ENCODE measurements around the gene BRD7.

The BRD7 gene

GRCh38 chr16:50297301-50298074, 71.3 kb downstream of the BRD7 start:
- Histone ChIP-seq H3K27me3 (ENCODE audit: control insufficient read depth, insufficient read depth, low read length) (no peaks in the 10 kb centered on the region), H3K4me1 (ENCODE audit: control insufficient read depth, low read depth, low read length) (no peaks in the 10 kb centered on the region), H3K36me3 (ENCODE audit: control insufficient read depth, low read depth, low read length) (no peaks in the 10 kb centered on the region), H3K9me3 (ENCODE audit: control insufficient read depth, low read depth, low read length) (no peaks in the 10 kb centered on the region), H3K27ac (ENCODE audit: low read length) (no peak overlapping the region), H3K4me3 (ENCODE audit: low read length) (no peak overlapping the region), H3K9ac (ENCODE audit: low read length) (no peak overlapping the region)

- H3K4me1 ChIP-seq (ENCODE audit: control insufficient read depth, low read depth, low read length) = no peaks in the 10 kb centered on the region
- H3K27ac ChIP-seq (ENCODE audit: low read length) = no peak overlapping the region
- H3K9ac ChIP-seq (ENCODE audit: low read length) = no peak overlapping the region
- H3K4me3 ChIP-seq (ENCODE audit: low read length) = no peak overlapping the region
- no peaks in the 10 kb centered on the region for H3K36me3 ChIP-seq (ENCODE audit: control insufficient read depth, low read depth, low read length)
- H3K27me3 ChIP-seq (ENCODE audit: control insufficient read depth, insufficient read depth, low read length) = no peaks in the 10 kb centered on the region
- no peaks in the 10 kb centered on the region for H3K9me3 ChIP-seq (ENCODE audit: control insufficient read depth, low read depth, low read length)
These were observed 72.0 kb downstream of the BRD7 start for GRCh38 chr16:50296807-50297206.

GRCh38 chr16:50295541-50296132, 73.2 kb downstream of the BRD7 start:
- no peaks in the 10 kb centered on the region for H3K4me1 ChIP-seq (ENCODE audit: control insufficient read depth, low read depth, low read length)
- no peak overlapping the region for H3K27ac ChIP-seq (ENCODE audit: low read length)
- no peaks in the 10 kb centered on the region for H3K9me3 ChIP-seq (ENCODE audit: control insufficient read depth, low read depth, low read length)
- H3K4me3 ChIP-seq (ENCODE audit: low read length) = no peak overlapping the region
- no peak overlapping the region for H3K9ac ChIP-seq (ENCODE audit: low read length)
- H3K27me3 ChIP-seq (ENCODE audit: control insufficient read depth, insufficient read depth, low read length) = no peaks in the 10 kb centered on the region
- no peaks in the 10 kb centered on the region for H3K36me3 ChIP-seq (ENCODE audit: control insufficient read depth, low read depth, low read length)

GRCh38 chr16:50294955-50295354, 73.8 kb downstream of the BRD7 start:
- Histone ChIP-seq H3K9ac (ENCODE audit: low read length) (no peak overlapping the region), H3K27me3 (ENCODE audit: control insufficient read depth, insufficient read depth, low read length) (no peaks in the 10 kb centered on the region), H3K36me3 (ENCODE audit: control insufficient read depth, low read depth, low read length) (no peaks in the 10 kb centered on the region), H3K4me1 (ENCODE audit: control insufficient read depth, low read depth, low read length) (no peaks in the 10 kb centered on the region), H3K27ac (ENCODE audit: low read length) (no peak overlapping the region), H3K4me3 (ENCODE audit: low read length) (no peak overlapping the region), H3K9me3 (ENCODE audit: control insufficient read depth, low read depth, low read length) (no peaks in the 10 kb centered on the region)

GRCh38 chr16:50293994-50294855, 74.6 kb downstream of the BRD7 start:
- no peaks in the 10 kb centered on the region for H3K36me3 ChIP-seq (ENCODE audit: control insufficient read depth, low read depth, low read length)
- H3K4me3 ChIP-seq (ENCODE audit: low read length) = no peak overlapping the region
- H3K9me3 ChIP-seq (ENCODE audit: control insufficient read depth, low read depth, low read length) = no peaks in the 10 kb centered on the region
- no peak overlapping the region for H3K27ac ChIP-seq (ENCODE audit: low read length)
- no peaks in the 10 kb centered on the region for H3K27me3 ChIP-seq (ENCODE audit: control insufficient read depth, insufficient read depth, low read length)
- H3K9ac ChIP-seq (ENCODE audit: low read length) = no peak overlapping the region
- no peaks in the 10 kb centered on the region for H3K4me1 ChIP-seq (ENCODE audit: control insufficient read depth, low read depth, low read length)

- H3K9me3 ChIP-seq (ENCODE audit: control insufficient read depth, low read depth, low read length) = no peaks in the 10 kb centered on the region
- H3K4me1 ChIP-seq (ENCODE audit: control insufficient read depth, low read depth, low read length) = no peaks in the 10 kb centered on the region
- H3K27me3 ChIP-seq (ENCODE audit: control insufficient read depth, insufficient read depth, low read length) = no peaks in the 10 kb centered on the region
These were observed 75.6 kb downstream of the BRD7 start for GRCh38 chr16:50293041-50293783.

GRCh38 chr16:50292566-50292948, 76.2 kb downstream of the BRD7 start:
- no peak overlapping the region for H3K4me3 ChIP-seq (ENCODE audit: low read length)
- H3K4me1 ChIP-seq (ENCODE audit: control insufficient read depth, low read depth, low read length) = no peaks in the 10 kb centered on the region
- no peak overlapping the region for H3K9ac ChIP-seq (ENCODE audit: low read length)
- H3K36me3 ChIP-seq (ENCODE audit: control insufficient read depth, low read depth, low read length) = no peaks in the 10 kb centered on the region
- H3K9me3 ChIP-seq (ENCODE audit: control insufficient read depth, low read depth, low read length) = no peaks in the 10 kb centered on the region
- no peaks in the 10 kb centered on the region for H3K27me3 ChIP-seq (ENCODE audit: control insufficient read depth, insufficient read depth, low read length)
- no peak overlapping the region for H3K27ac ChIP-seq (ENCODE audit: low read length)

More at GRCh38 chr16:50293041-50293783, 75.6 kb downstream of the BRD7 start:
- H3K27ac ChIP-seq (ENCODE audit: low read length) = no peak overlapping the region
- no peak overlapping the region for H3K4me3 ChIP-seq (ENCODE audit: low read length)
- H3K9ac ChIP-seq (ENCODE audit: low read length) = no peak overlapping the region
- no peaks in the 10 kb centered on the region for H3K36me3 ChIP-seq (ENCODE audit: control insufficient read depth, low read depth, low read length)

- Histone ChIP-seq H3K9ac (ENCODE audit: low read length) (no peak overlapping the region), H3K9me3 (ENCODE audit: control insufficient read depth, low read depth, low read length) (no peaks in the 10 kb centered on the region), H3K4me3 (ENCODE audit: low read length) (no peak overlapping the region), H3K36me3 (ENCODE audit: control insufficient read depth, low read depth, low read length) (no peaks in the 10 kb centered on the region), H3K4me1 (ENCODE audit: control insufficient read depth, low read depth, low read length) (no peaks in the 10 kb centered on the region), H3K27me3 (ENCODE audit: control insufficient read depth, insufficient read depth, low read length) (no peaks in the 10 kb centered on the region), H3K27ac (ENCODE audit: low read length) (no peak overlapping the region)
These were observed 76.8 kb downstream of the BRD7 start for GRCh38 chr16:50291719-50292565.

- no peaks in the 10 kb centered on the region for H3K4me1 ChIP-seq (ENCODE audit: control insufficient read depth, low read depth, low read length)
- H3K27ac ChIP-seq (ENCODE audit: low read length) = no peak overlapping the region
- H3K36me3 ChIP-seq (ENCODE audit: control insufficient read depth, low read depth, low read length) = no peaks in the 10 kb centered on the region
- H3K9ac ChIP-seq (ENCODE audit: low read length) = no peak overlapping the region
- no peak overlapping the region for H3K4me3 ChIP-seq (ENCODE audit: low read length)
- H3K9me3 ChIP-seq (ENCODE audit: control insufficient read depth, low read depth, low read length) = no peaks in the 10 kb centered on the region
- H3K27me3 ChIP-seq (ENCODE audit: control insufficient read depth, insufficient read depth, low read length) = no peaks in the 10 kb centered on the region
These were observed 77.9 kb downstream of the BRD7 start for GRCh38 chr16:50290856-50291255.

- Histone ChIP-seq H3K4me1 (ENCODE audit: control insufficient read depth, low read depth, low read length) (no peaks in the 10 kb centered on the region), H3K27me3 (ENCODE audit: control insufficient read depth, insufficient read depth, low read length) (no peaks in the 10 kb centered on the region), H3K9me3 (ENCODE audit: control insufficient read depth, low read depth, low read length) (no peaks in the 10 kb centered on the region), H3K36me3 (ENCODE audit: control insufficient read depth, low read depth, low read length) (no peaks in the 10 kb centered on the region), H3K4me3 (ENCODE audit: low read length) (no peak overlapping the region), H3K27ac (ENCODE audit: low read length) (no peak overlapping the region), H3K9ac (ENCODE audit: low read length) (no peak overlapping the region)
These were observed 78.6 kb downstream of the BRD7 start for GRCh38 chr16:50289950-50290764.

Measured in iPS-18a (cell line).